ENCODE data around the gene STEAP1B.
A peak's percentile ranks its signal among the peaks of the same experiment; 100 is the strongest.
"Not testable (repeated sequence)": the region's sequence is repeated elsewhere in the genome, so short reads cannot be mapped to it uniquely, and the experiment has no call there.

The STEAP1B gene

DNA sequence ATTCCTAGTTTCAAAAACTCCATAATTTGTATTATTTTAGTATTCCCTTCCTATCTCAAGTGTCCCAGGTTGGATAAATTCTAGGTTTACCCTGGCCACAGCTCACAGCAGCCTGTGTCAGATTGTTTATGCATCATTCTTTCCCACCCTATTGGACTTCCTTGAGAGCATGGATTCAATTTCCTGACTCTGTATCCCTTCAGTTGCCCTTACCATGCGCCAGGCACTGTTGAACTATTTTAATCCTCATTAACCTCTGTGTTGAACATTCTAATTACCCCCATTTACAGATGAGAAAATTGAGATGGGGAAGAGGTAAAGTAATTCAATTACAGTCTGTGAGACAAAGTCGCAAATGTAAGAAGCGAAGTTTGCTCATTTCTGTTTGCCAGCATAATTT lies 58.8 kb downstream of the STEAP1B start:
- DNase-seq (ENCODE audit: low read depth) = no peak
- H3K4me3 ChIP-seq (ENCODE audit: low read length) = no peak overlapping the region
- no peak for TF ChIP-seq CTCF (IDR thresholded peaks at IDR 0.05; ENCODE audit: insufficient read depth, low read depth, low read length, missing control alignments)

GRCh38 chr7:22438994-22439393 lies 61.0 kb downstream of the STEAP1B start:
- DNase-seq (ENCODE audit: low read depth) = no peak
- TF ChIP-seq CTCF (IDR thresholded peaks at IDR 0.05; ENCODE audit: insufficient read depth, low read depth, low read length, missing control alignments) = no peak
- no peak overlapping the region for H3K4me3 ChIP-seq (ENCODE audit: low read length)

- not testable (repeated sequence) for H3K4me3 ChIP-seq (ENCODE audit: low read length); DNase-seq (ENCODE audit: low read depth)
These were observed 63.4 kb downstream of the STEAP1B start for GRCh38 chr7:22436552-22436951.

GRCh38 chr7:22435720-22436119 lies 64.3 kb downstream of the STEAP1B start:
- TF ChIP-seq CTCF (IDR thresholded peaks at IDR 0.05; ENCODE audit: insufficient read depth, low read depth, low read length, missing control alignments) = no peak
- no peak overlapping the region for H3K4me3 ChIP-seq (ENCODE audit: low read length)
- no peak for DNase-seq (ENCODE audit: low read depth)

DNA sequence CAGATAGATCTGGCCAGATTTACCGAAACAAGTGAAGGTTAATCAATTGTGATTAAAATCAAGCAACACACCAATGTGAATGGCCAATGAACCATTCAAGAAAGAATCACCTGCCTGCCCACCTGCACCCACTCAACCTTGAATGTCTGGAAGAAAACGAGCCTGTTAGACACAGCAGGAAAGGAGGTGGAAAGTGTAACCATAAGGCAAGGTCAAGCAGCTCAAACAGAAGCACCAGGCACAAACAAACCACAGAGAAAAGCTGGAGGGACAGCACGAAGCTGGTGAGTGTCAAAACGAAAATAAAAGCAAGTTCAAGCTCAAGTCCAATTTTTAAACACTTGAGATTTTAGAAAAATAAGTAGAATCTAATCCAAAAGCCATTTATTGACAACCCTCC lies 64.9 kb downstream of the STEAP1B start:
- H3K4me3 ChIP-seq (ENCODE audit: low read length) = no peak overlapping the region
- no peak for TF ChIP-seq CTCF (IDR thresholded peaks at IDR 0.05; ENCODE audit: insufficient read depth, low read depth, low read length, missing control alignments)
- no peak for DNase-seq (ENCODE audit: low read depth)

GRCh38 chr7:22433710-22434460 lies 66.1 kb downstream of the STEAP1B start:
- TF ChIP-seq CTCF (IDR thresholded peaks at IDR 0.05; ENCODE audit: insufficient read depth, low read depth, low read length, missing control alignments) = no peak
- DNase-seq (ENCODE audit: low read depth) = peak; percentile 94

DNA sequence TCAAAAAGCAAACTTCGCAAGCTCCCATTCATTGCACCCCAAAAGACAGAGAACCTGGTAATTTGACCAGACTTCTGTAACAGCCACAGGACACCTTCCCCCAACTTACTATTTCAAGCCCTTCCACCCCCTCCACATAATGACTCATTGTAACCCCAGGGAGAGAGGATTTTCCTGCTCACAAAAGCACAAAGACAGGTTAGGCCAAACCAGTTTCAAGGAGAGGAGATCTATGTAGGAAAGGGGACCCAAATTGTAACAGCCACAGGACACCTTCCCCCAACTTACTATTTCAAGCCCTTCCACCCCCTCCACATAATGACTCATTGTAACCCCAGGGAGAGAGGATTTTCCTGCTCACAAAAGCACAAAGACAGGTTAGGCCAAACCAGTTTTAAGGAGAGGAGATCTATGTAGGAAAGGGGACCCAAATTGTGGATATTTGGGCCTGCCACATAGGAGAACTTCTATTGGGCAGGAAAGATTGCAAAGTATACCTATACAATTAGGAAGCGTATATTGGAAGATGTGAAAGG lies 66.8 kb downstream of the STEAP1B start:
- DNase-seq (ENCODE audit: low read depth) = peak; percentile 49
- not testable (repeated sequence) for H3K4me3 ChIP-seq (ENCODE audit: low read length)

More at GRCh38 chr7:22433710-22434460, 66.1 kb downstream of the STEAP1B start:
- H3K4me3 ChIP-seq (ENCODE audit: low read length) = no peak overlapping the region

- DNase-seq (ENCODE audit: low read depth) = no peak
- no peak for TF ChIP-seq CTCF (IDR thresholded peaks at IDR 0.05; ENCODE audit: insufficient read depth, low read depth, low read length, missing control alignments)
- H3K4me3 ChIP-seq (ENCODE audit: low read length) = no peak overlapping the region
These were observed 67.7 kb downstream of the STEAP1B start for GRCh38 chr7:22432203-22432718.

All from epithelial cell of esophagus (primary cell).